Measurements from ENCODE around the gene HK1. TPM values are rescaled to one million over a fixed set of nuclear protein-coding genes. Genes with fewer than 3 reads are reported as not detected.

HK1 gene
- total and polyA plus RNA-seq, 2 of the 13 experiments (the other 11 are each of a cell fraction or from before 2014, with no cell fraction given), result 0.29 to 1.5 TPM

DNA sequence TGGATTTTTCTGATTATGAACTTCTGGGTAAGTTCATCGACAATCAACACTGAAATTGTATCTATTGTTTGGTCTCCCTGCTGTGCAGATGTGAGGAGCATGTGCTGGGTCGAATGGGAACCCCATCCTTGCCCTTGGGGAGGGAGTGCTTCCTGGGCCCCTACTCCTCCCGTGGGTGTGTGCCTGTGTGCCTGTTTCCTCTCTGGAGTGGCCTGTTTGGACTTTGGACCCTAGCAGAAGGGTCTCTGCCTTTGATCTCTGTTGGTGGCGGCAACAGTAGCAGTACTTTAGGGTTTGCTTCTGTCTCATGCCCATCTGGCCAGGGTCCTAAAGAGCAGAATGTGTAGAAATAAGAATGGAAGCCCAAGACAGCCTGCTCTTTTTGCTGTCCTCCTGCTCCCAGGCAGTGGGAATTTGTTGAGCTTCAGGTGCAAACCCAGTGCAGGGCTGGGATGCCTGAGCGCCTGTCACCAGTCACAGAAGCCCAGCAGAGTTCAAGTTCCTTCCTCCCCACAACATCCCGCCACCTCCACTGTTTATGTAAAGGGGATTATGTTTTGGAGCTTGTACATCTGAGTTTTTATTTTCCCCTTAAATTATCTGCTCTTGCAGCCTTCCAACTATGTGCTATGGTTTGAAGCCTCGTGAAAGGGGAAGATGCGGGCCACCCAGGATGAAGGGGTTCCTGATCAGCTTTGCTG lies 139.9 kb downstream of the HK1 start (continued):
- TF ChIP-seq, protein P1, sequence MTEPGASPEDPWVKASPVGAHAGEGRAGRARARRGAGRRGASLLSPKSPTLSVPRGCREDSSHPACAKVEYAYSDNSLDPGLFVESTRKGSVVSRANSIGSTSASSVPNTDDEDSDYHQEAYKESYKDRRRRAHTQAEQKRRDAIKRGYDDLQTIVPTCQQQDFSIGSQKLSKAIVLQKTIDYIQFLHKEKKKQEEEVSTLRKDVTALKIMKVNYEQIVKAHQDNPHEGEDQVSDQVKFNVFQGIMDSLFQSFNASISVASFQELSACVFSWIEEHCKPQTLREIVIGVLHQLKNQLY (CRISPR knock-in tag; IDR thresholded peaks at IDR 0.05), result 0 out of 2 replicates have a peak, but pooled peaks have one; percentile 15
- TF ChIP-seq MEIS1 (CRISPR knock-in tag; IDR thresholded peaks at IDR 0.05; ENCODE audit: borderline replicate concordance) (0 out of 2 replicates have a peak, but pooled peaks have one; percentile 51), NCOR1 (IDR thresholded peaks at IDR 0.05; ENCODE audit: borderline replicate concordance, low read length) (peak; percentile 83; the same call in 1 of the 2 replicates), ZSCAN9 (CRISPR knock-in tag; IDR thresholded peaks at IDR 0.05; ENCODE audit: borderline replicate concordance) (0 out of 2 replicates have a peak, but pooled peaks have one; percentile 40), RARA (CRISPR knock-in tag; IDR thresholded peaks at IDR 0.05) (peak; percentile 57; the same call in 1 of the 2 replicates), HDAC2 (CRISPR knock-in tag; IDR thresholded peaks at IDR 0.05) (peak; percentile 62; the same call in 1 of the 2 replicates), NR2C2 (CRISPR knock-in tag; IDR thresholded peaks at IDR 0.05; ENCODE audit: borderline replicate concordance) (peak; percentile 46; the same call in 1 of the 2 replicates), HOXA3 (CRISPR knock-in tag; IDR thresholded peaks at IDR 0.05) (peak; percentile 32; the same call in 1 of the 2 replicates), ZNF350 (CRISPR knock-in tag; IDR thresholded peaks at IDR 0.05; ENCODE audit: borderline replicate concordance, low read depth) (0 out of 2 replicates have a peak, but pooled peaks have one; percentile 28), DPF2 (CRISPR knock-in tag; IDR thresholded peaks at IDR 0.05; ENCODE audit: borderline replicate concordance, low read depth) (peak; percentile 70), ZNF687 (CRISPR knock-in tag; IDR thresholded peaks at IDR 0.05) (peak; percentile 57), ZNF749 (CRISPR knock-in tag; IDR thresholded peaks at IDR 0.05; ENCODE audit: borderline replicate concordance) (no peak), FOXJ3 (CRISPR knock-in tag; IDR thresholded peaks at IDR 0.05; ENCODE audit: borderline replicate concordance) (peak; percentile 28; the same call in 1 of the 2 replicates), RCOR2 (CRISPR knock-in tag; IDR thresholded peaks at IDR 0.05) (peak; percentile 60; the same call in 1 of the 2 replicates), ASH2L (IDR thresholded peaks at IDR 0.05; ENCODE audit: insufficient read length, low read depth, low read length) (peak; percentile 74), FOXA1 (IDR thresholded peaks at IDR 0.05) (no peak), FOXA1 (CRISPR knock-in tag; IDR thresholded peaks at IDR 0.05) (peak; percentile 12; the same call in 1 of the 2 replicates), MNT (IDR thresholded peaks at IDR 0.05) (no peak), SOX6 (IDR thresholded peaks at IDR 0.05) (no peak), SOX6 (CRISPR knock-in tag; IDR thresholded peaks at IDR 0.05) (peak; percentile 70), MAFF (IDR thresholded peaks at IDR 0.05; ENCODE audit: low read depth, low read length) (no peak), MYC (CRISPR knock-in tag; IDR thresholded peaks at IDR 0.05; ENCODE audit: borderline replicate concordance) (peak; percentile 47; the same call in 1 of the 2 replicates), ZGPAT (CRISPR knock-in tag; IDR thresholded peaks at IDR 0.05) (peak; percentile 54; the same call in 1 of the 2 replicates)

Data from HepG2 (cell line).